Measurements from ENCODE around the gene MYCN.

DNA sequence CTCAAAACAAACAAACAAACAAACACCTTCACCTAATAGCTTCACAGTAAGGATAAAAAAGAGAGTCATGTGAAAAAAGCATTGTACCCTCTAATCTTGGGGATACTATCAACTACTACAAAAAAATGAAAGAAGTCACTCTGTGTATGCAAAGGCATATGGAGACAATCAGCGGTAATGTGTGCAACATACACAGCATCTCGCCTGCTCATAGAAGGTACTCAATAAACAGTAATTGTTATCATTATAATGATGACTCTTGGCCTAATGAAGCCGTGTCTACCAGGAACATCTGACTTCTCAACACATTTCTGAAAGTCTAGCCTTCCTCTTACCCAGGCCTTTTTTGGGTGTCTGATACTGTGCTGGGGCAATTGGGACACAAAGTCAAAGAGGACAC lies 55.3 kb downstream of the MYCN start:
- no peak for TF ChIP-seq CTCF (IDR thresholded peaks at IDR 0.05; ENCODE audit: extremely low read depth in 1 of 2, insufficient read depth in 1 of 2, low read depth in 1 of 2, low read length in 2 of 2)
- TF ChIP-seq POLR2A (IDR thresholded peaks at IDR 0.05; ENCODE audit: low read depth, low read length) = no peak
- no peak for TF ChIP-seq MAX (IDR thresholded peaks at IDR 0.05; ENCODE audit: insufficient read depth, insufficient read length)
- TF ChIP-seq POLR2AphosphoS5 (IDR thresholded peaks at IDR 0.05; ENCODE audit: insufficient read depth, low read depth, low read length) = no peak
- no peak for TF ChIP-seq EZH2 (IDR thresholded peaks at IDR 0.05; ENCODE audit: borderline replicate concordance, low read depth, low read length, severe bottlenecking)

All from endothelial cell of umbilical vein (primary cell).